SU-DHL-6 (cell line): Measurements from ENCODE around the gene MBD3L3.
"Not testable (repeated sequence)": the region's sequence is repeated elsewhere in the genome, so short reads cannot be mapped to it uniquely, and the experiment has no call there.

Source experiments
- H2AFZ ChIP-seq: fragments of 200-600 bp; sonication (generic); 2 replicates; pipeline ENCODE4 v1.6.1; 2014; ENCODE audit warnings: low read depth, mild to moderate bottlenecking, moderate library complexity, mixed read lengths, antibody characterized with exemption, low read length; ENCODE audit not compliant: severe bottlenecking
- H3F3A ChIP-seq: fragments of 200-600 bp; shearing (Covaris generic); 2 replicates; pipeline ENCODE4 v1.6.0; 2016; ENCODE audit warnings: antibody characterized with exemption, mild to moderate bottlenecking; ENCODE audit not compliant: insufficient read depth
- H3K27ac ChIP-seq: fragments of 200-600 bp; sonication (generic); 2 replicates; pipeline ENCODE4 v1.5.1; 2016; ENCODE audit warnings: low read depth, mild to moderate bottlenecking, low read length, moderate library complexity, mixed read lengths
- H3K27me3 ChIP-seq: fragments of 200-600 bp; sonication (generic), shearing (Covaris generic); 2 replicates; pipeline ENCODE4 v1.6.0; 2014; ENCODE audit warnings: mild to moderate bottlenecking, low read length
- H3K36me3 ChIP-seq: fragments of 200-600 bp; sonication (generic); 2 replicates; pipeline ENCODE4 v1.6.1; 2014; ENCODE audit warnings: mild to moderate bottlenecking, low read length, mixed read lengths
- H3K4me2 ChIP-seq: fragments of 300-600, 200-600 bp; shearing (Covaris generic), sonication (generic); 2 replicates; pipeline ENCODE4 v1.6.0; 2014; ENCODE audit warnings: low read length, low read depth, mild to moderate bottlenecking; ENCODE audit not compliant: poor library complexity, severe bottlenecking
- H3K4me3 ChIP-seq: fragments of 200-600 bp; sonication (generic); 2 replicates; pipeline ENCODE4 v1.5.1; 2014; ENCODE audit warnings: antibody characterized with exemption, low read length, mild to moderate bottlenecking, mixed read lengths; ENCODE audit not compliant: insufficient read depth, poor library complexity, severe bottlenecking
- H3K79me2 ChIP-seq: fragments of 200-600 bp; sonication (generic); 2 replicates; pipeline ENCODE4 v1.6.1; 2014; ENCODE audit warnings: mild to moderate bottlenecking, low read length, moderate library complexity; ENCODE audit not compliant: insufficient read depth
- H3K9ac ChIP-seq: fragments of 200-600 bp; sonication (generic); 2 replicates; pipeline ENCODE4 v1.7.0; 2014; ENCODE audit warnings: mild to moderate bottlenecking, low read length
- H3K9me2 ChIP-seq: fragments of 200-600 bp; sonication (generic); replicated peaks from 2 replicates; pipeline ENCODE4 v1.6.1; 2014; ENCODE audit warnings: low read length; ENCODE audit not compliant: insufficient read depth
- H3K9me3 ChIP-seq: fragments of 200-600 bp; sonication (generic); 2 replicates; pipeline ENCODE4 v1.6.1; 2014; ENCODE audit warnings: low read length, mixed read lengths; ENCODE audit not compliant: insufficient read depth
- H4K20me1 ChIP-seq: fragments of 200-600 bp; sonication (generic); 2 replicates; pipeline ENCODE4 v1.6.1; 2014; ENCODE audit warnings: low read depth, mild to moderate bottlenecking, antibody characterized with exemption, low read length, moderate library complexity, mixed read lengths
- CTCF ChIP-seq: fragments of 200-600 bp; sonication (generic); IDR thresholded peaks from one replicate; pipeline ENCODE4 v1.5.1; 2017; ENCODE audit warnings: antibody characterized with exemption, mild to moderate bottlenecking, low read length, moderate library complexity; ENCODE audit not compliant: insufficient read depth, poor library complexity, severe bottlenecking
- EZH2phosphoT487 ChIP-seq: fragments of 200-600 bp; sonication (generic), shearing (Covaris generic); conservative IDR thresholded peaks from 2 replicates; pipeline ENCODE4 v1.6.1; 2018; ENCODE audit warnings: mild to moderate bottlenecking, antibody characterized with exemption, low read length, moderate library complexity, mixed read lengths

MBD3L3 gene

GRCh38 chr19:7058576-7058975 is at the start of gene MBD3L3:
Gene MBD3L3, minus strand, starts transcription at chr19:7058676. Its CDS starts 71 bp downstream, at chr19:7058605.
- H3K79me2 ChIP-seq, H3K27me3 ChIP-seq: not testable (repeated sequence)

GRCh38 chr19:7106711-7107657 is 48.5 kb upstream of the MBD3L3 start:
- TF ChIP-seq CTCF (no peak), EZH2phosphoT487 (no peak)
- Histone ChIP-seq H3K36me3 (no peaks in the 10 kb centered on the region), H3K9me3 (no peaks in the 10 kb centered on the region), H2AFZ (no peak overlapping the region), H3F3A (no peaks in the 10 kb centered on the region), H3K4me2 (no peak overlapping the region), H3K27ac (no peak overlapping the region), H3K9me2 (no peaks in the 10 kb centered on the region), H3K27me3 (no peaks in the 10 kb centered on the region), H3K9ac (no peak overlapping the region), H3K4me3 (no peak overlapping the region), H3K79me2 (no peaks in the 10 kb centered on the region), H4K20me1 (no peaks in the 10 kb centered on the region)

More at GRCh38 chr19:7058576-7058975, at the start of gene MBD3L3:
- H3K27ac ChIP-seq, H3K36me3 ChIP-seq, H3K4me3 ChIP-seq, H4K20me1 ChIP-seq, H3K9me3 ChIP-seq, H3F3A ChIP-seq, H2AFZ ChIP-seq, H3K9me2 ChIP-seq, H3K4me2 ChIP-seq, H3K9ac ChIP-seq: not testable (repeated sequence)

- Histone ChIP-seq H3F3A (no peaks in the 10 kb centered on the region), H3K36me3 (no peaks in the 10 kb centered on the region), H4K20me1 (no peaks in the 10 kb centered on the region), H3K4me2 (no peak overlapping the region), H3K4me3 (no peak overlapping the region), H3K9ac (no peak overlapping the region), H3K9me3 (no peaks in the 10 kb centered on the region), H3K9me2 (no peaks in the 10 kb centered on the region), H3K27ac (no peak overlapping the region), H3K27me3 (no peaks in the 10 kb centered on the region), H2AFZ (no peak overlapping the region), H3K79me2 (no peaks in the 10 kb centered on the region)
- no peak for TF ChIP-seq CTCF
- TF ChIP-seq EZH2phosphoT487 = no peak
Observed at GRCh38 chr19:7104747-7105447, 46.4 kb upstream of the MBD3L3 start.
